RWPE2 (cell line): ENCODE data around the gene ALDH16A1.

ENCODE experiments used
- ATAC-seq: fragments of 200-7000 bp; cut with Tn5 transposase; 3 replicates; pipeline ENCODE4 v1.9.1; 2021; ENCODE audit warnings: low read depth
- DNase-seq: peaks from one replicate; pipeline ENCODE4 v3.0.0-alpha.2; 2020; ENCODE audit warnings: low spot score
- H3K27ac ChIP-seq: fragments of 450-650 bp; 2 replicates; pipeline ENCODE4 v1.5.1; 2017; ENCODE audit warnings: mild to moderate bottlenecking; ENCODE audit not compliant: poor library complexity, severe bottlenecking
- H3K27me3 ChIP-seq: fragments of 250-450 bp; sonication (Bioruptor Pico); 2 replicates; pipeline ENCODE4 v1.5.1; 2021; ENCODE audit warnings: mild to moderate bottlenecking, moderate library complexity; ENCODE audit not compliant: insufficient read depth, poor library complexity, severe bottlenecking
- H3K36me3 ChIP-seq: fragments of 250-450 bp; sonication (Bioruptor Pico); 2 replicates; pipeline ENCODE4 v1.5.1; 2020; ENCODE audit warnings: low read depth, mild to moderate bottlenecking, moderate library complexity
- H3K4me1 ChIP-seq: fragments of 250-450 bp; sonication (Bioruptor Pico); 2 replicates; pipeline ENCODE4 v1.5.1; 2021; ENCODE audit warnings: mild to moderate bottlenecking, moderate library complexity; ENCODE audit not compliant: insufficient read depth, poor library complexity, severe bottlenecking
- H3K4me3 ChIP-seq: fragments of 250-450 bp; sonication (Bioruptor Pico); 2 replicates; pipeline ENCODE4 v1.5.1; 2021; ENCODE audit warnings: mild to moderate bottlenecking, moderate library complexity; ENCODE audit not compliant: severe bottlenecking
- H3K9me3 ChIP-seq: fragments of 250-450 bp; sonication (Bioruptor Pico); 2 replicates; pipeline ENCODE4 v1.5.1; 2021; ENCODE audit warnings: mild to moderate bottlenecking, moderate library complexity; ENCODE audit not compliant: severe bottlenecking
- TF ChIP-seq, protein P1 (sequence below): fragments of 450-650 bp; IDR thresholded peaks from one replicate; pipeline ENCODE4 v1.5.1; 2017; ENCODE audit warnings: mild to moderate bottlenecking, moderate library complexity; ENCODE audit not compliant: poor library complexity, severe bottlenecking

ALDH16A1 gene

DNA sequence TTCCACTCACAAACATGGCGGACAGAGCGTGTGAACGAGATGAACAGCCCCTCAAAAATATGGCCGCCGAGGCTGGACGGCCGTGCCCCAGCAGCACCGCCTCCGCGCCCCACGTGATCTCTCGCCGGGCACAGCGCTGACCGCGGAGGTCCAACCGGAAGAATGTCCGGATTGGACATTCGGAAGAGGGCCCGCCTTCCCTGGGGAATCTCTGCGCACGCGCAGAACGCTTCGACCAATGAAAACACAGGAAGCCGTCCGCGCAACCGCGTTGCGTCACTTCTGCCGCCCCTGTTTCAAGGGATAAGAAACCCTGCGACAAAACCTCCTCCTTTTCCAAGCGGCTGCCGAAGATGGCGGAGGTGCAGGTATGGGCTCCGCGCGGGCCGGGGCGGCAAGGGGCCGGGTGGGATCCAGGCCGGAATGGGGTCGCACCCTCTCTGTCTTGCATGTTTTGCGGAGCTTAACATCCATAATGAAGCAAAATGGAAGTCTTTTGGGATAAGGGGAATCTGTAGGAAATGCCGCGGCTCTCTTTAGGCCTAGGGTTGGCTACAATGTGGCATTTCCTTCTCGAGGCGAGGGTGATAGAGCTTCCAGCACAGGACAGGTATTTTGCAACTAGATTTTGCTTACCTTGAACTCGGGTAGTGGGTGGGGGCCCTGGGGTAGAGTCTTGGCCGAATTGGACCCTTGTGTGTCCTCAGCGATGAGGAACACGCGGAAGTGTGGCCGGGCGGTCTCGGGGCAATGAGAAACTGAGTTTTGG, 34.4 kb downstream of the ALDH16A1 start, which contains the start of gene RPL13A:
RPL13A (plus strand) TSS at position 332 of the 769 bp plus-strand sequence; CDS start at position 354, 22 bp downstream.
- peak within 1 kb of the TSS; percentile 89 for H3K27ac ChIP-seq
- no peaks in the 10 kb centered on the region for H3K4me1 ChIP-seq
- no peaks in the 10 kb centered on the region for H3K27me3 ChIP-seq
- H3K36me3 ChIP-seq: peaks cover 49% of the 10 kb centered on the region
- peak; percentile 99 for DNase-seq
- TF ChIP-seq, protein P1, sequence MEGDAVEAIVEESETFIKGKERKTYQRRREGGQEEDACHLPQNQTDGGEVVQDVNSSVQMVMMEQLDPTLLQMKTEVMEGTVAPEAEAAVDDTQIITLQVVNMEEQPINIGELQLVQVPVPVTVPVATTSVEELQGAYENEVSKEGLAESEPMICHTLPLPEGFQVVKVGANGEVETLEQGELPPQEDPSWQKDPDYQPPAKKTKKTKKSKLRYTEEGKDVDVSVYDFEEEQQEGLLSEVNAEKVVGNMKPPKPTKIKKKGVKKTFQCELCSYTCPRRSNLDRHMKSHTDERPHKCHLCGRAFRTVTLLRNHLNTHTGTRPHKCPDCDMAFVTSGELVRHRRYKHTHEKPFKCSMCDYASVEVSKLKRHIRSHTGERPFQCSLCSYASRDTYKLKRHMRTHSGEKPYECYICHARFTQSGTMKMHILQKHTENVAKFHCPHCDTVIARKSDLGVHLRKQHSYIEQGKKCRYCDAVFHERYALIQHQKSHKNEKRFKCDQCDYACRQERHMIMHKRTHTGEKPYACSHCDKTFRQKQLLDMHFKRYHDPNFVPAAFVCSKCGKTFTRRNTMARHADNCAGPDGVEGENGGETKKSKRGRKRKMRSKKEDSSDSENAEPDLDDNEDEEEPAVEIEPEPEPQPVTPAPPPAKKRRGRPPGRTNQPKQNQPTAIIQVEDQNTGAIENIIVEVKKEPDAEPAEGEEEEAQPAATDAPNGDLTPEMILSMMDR: no peak
- H3K4me3 ChIP-seq: peak within 1 kb of the TSS; percentile 77
- ATAC-seq: peak; percentile 86
- H3K9me3 ChIP-seq: no peaks in the 10 kb centered on the region

- peak overlapping the region; percentile 77 for H3K4me3 ChIP-seq
- H3K4me1 ChIP-seq: no peaks in the 10 kb centered on the region
- ATAC-seq: no peak
- H3K27me3 ChIP-seq: no peaks in the 10 kb centered on the region
- H3K27ac ChIP-seq: peak overlapping the region; percentile 89
- TF ChIP-seq, protein P1: no peak
- no peaks in the 10 kb centered on the region for H3K9me3 ChIP-seq
- peaks cover 57% of the 10 kb centered on the region for H3K36me3 ChIP-seq
- no peak for DNase-seq
Observed at GRCh38 chr19:49488046-49488862, 35.2 kb downstream of the ALDH16A1 start.

- H3K27me3 ChIP-seq: no peaks in the 10 kb centered on the region
- H3K4me1 ChIP-seq: no peaks in the 10 kb centered on the region
- H3K27ac ChIP-seq: peak overlapping the region; percentile 89
- no peaks in the 10 kb centered on the region for H3K9me3 ChIP-seq
- peaks cover 59% of the 10 kb centered on the region for H3K36me3 ChIP-seq
- DNase-seq (no peak), ATAC-seq (no peak)
- H3K4me3 ChIP-seq: peak overlapping the region; percentile 77
- TF ChIP-seq, protein P1: no peak
Observed at GRCh38 chr19:49488863-49489537, 36.0 kb downstream of the ALDH16A1 start.

DNA sequence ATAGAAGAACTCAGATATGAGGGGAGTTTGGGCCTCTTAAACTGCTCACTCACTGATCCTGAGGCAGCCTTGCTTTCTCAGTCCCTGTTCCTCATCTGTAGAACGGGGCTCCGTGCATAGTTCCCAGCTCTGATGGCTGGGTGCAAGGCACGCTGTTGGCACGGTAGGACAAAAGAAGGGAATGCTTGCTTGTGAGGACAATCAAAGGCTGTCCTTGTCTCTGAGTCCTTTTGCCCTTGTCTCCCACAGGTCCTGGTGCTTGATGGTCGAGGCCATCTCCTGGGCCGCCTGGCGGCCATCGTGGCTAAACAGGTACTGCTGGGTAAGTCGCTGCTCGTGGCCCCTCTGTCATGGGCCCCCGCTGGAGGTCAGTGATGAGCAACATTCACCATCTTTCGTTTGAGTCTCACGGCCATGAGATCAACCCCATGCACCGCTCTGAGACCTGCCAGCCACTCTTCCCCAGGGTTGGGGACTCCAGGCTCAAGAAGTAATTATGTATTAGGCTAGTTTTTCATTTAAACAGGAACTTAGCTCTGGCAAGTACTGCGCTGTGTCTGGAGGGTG, 36.7 kb downstream of the ALDH16A1 start:
- H3K27ac ChIP-seq: peak overlapping the region; percentile 89
- no peaks in the 10 kb centered on the region for H3K4me1 ChIP-seq
- ATAC-seq (no peak), DNase-seq (no peak)
- H3K4me3 ChIP-seq: peak overlapping the region; percentile 77
- TF ChIP-seq, protein P1: peak; percentile 41
- peaks cover 59% of the 10 kb centered on the region for H3K36me3 ChIP-seq
- H3K27me3 ChIP-seq: no peaks in the 10 kb centered on the region
- H3K9me3 ChIP-seq: no peaks in the 10 kb centered on the region
